GM18520 (cell line): ENCODE measurements around the gene SACS.
"Not testable (repeated sequence)": the region's sequence is repeated elsewhere in the genome, so short reads cannot be mapped to it uniquely, and the experiment has no call there.

Source experiments
- ATAC-seq: cut with Tn5 transposase; IDR thresholded peaks from one replicate; pipeline ENCODE4 v1.9.1; 2021; ENCODE audit not compliant: unreplicated experiment

SACS gene

GRCh38 chr13:23411706-23412105 lies 21.8 kb downstream of the SACS start:
- ATAC-seq = no peak

DNA sequence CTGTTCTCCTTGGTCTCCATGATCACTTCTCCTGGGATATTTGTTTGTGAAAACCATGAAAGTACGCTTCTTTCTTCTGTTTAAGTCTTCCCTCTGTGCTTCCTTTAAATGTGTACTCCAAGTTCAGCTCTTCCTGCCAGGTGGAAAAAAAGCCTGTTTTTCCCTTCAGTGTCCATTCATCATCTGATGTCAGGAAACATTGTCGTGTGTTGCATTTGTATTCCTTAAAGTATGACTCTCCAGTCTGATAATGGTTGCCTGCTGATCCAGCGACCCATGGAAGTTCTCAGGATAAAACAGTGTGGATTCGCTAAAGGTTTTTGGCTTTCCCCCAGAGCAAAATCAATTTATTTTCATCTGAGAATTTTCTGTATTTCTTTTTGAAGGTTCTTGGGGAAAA lies 22.3 kb downstream of the SACS start:
- ATAC-seq = no peak

- ATAC-seq = no peak
Observed at GRCh38 chr13:23408026-23408425, 25.5 kb downstream of the SACS start.

DNA sequence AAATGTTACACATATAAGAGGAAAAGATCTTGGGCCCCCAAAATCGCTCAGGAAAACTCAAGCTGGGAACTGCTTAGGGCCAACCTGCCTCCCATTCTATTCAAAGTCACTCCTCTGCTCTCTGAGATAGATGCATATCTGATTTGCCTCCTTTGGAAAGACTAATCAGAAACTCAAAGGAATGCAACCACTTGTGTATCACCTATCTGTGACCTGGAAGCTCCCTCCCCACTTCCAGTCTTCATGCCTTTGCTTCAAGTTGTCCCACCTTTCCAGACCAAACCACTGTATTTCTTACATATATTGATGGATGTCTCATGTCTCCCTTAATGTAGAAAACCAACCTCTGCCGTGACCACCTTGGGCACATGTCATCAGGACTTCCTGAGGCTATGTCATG lies 32.3 kb downstream of the SACS start:
- ATAC-seq = not testable (repeated sequence)

DNA sequence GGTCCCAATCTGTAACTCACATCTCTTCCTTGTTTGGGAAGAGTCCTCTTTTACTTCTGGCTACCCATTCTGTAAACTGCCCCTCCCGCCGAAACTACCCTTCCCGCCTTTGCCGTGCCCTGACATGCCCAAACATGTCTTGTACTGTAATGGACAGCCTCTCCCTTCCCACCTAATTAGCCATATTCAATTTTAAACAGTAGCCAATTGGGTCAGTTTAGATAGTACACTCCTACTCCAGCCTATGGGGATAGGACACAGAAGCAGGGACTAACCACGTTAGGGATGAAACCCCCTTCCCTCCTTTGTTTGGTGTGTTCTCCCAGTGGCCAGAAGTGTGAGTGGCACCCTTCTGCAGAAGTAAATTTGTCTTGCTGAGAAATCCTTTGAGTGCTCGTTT lies 34.2 kb downstream of the SACS start:
- ATAC-seq = no peak

- ATAC-seq = no peak
Observed at GRCh38 chr13:23394821-23395220, 38.7 kb downstream of the SACS start.

- no peak for ATAC-seq
Observed at GRCh38 chr13:23392925-23393645, 40.4 kb downstream of the SACS start.

DNA sequence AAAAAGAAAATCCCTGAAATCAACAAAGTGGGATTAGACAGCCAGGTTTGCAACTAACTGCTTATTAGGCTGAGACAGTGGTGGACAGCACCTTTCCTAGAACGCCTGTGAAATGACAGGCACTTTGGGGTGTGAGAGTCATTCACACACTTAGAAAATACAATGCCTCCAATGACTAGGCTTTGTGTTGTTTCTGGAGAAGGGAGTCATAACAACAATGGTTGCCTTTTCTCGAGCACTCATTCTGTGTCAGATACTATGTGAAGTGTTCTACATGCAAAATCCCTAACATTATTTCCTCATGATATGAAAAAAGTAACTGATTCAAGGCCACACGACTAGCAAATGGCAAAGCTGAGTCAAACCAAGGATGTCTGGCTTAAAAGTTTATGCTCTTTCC lies 41.2 kb downstream of the SACS start:
- no peak for ATAC-seq

GRCh38 chr13:23391752-23392151 lies 41.8 kb downstream of the SACS start:
- ATAC-seq = no peak

DNA sequence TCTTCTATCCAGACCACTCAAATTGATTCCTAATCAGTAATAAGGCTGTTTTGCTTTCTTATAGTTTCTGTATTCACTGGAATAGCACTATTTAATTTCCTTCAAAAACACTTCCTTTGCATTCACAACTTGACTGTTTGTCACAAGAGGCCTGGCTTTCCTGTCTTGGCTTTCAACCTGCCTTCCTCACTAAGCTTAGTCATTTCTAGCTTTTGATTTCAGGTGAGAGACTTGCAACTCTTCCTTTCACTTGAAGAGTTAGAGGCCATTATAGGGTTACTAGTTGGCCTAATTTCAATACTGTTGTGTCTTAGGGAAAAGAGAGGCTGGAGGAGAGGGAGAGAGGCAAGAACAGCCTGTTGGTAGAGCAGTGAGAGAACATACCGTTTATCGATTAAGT lies 47.0 kb downstream of the SACS start:
- no peak for ATAC-seq

GRCh38 chr13:23385931-23386330 lies 47.6 kb downstream of the SACS start:
- ATAC-seq = no peak

GRCh38 chr13:23384111-23384510 lies 49.4 kb downstream of the SACS start:
- peak; percentile 96 for ATAC-seq

DNA sequence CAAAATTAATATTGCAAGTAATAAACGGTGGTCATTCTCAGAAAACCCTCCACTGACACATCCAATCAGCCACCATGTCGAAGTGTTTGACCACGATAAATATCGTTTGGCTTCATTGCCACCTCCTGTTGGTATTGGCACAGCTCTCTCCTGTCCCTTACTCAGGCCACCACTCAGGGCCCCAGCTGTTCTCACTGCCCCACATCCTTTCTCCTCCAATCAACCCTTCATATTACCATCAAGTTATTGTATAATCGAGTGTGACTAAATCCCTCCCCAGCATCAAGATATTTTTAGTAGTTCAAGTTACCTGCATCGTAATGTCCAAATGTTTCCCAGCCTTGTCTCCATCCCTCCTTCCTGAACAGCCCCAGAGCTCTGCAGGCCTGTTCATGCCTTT lies 50.4 kb downstream of the SACS start:
- no peak for ATAC-seq

GRCh38 chr13:23381866-23382265 lies 51.6 kb downstream of the SACS start:
- ATAC-seq = no peak

DNA sequence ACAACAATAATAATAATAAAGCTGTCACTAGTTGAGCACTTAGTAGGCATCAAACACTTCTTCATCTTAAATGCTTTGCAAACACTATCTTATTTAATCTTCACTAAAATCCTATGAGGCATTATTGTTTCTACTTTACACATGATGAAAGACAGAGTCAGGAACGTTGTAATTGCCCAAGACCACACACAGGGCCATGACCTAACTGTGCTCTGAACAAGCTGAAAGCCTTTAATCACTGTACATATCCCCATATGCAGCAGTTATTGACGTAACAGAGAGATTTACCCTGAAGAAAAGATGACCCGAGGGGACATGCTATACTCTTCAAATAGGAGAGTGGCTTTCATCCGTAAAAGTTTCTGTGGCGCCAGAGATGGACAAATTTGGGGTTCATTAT lies 53.0 kb downstream of the SACS start:
- ATAC-seq = no peak

- no peak for ATAC-seq
Observed at GRCh38 chr13:23377983-23378632, 55.4 kb downstream of the SACS start.

GRCh38 chr13:23377579-23377978 lies 55.9 kb downstream of the SACS start:
- no peak for ATAC-seq

GRCh38 chr13:23375001-23375971 lies 58.2 kb downstream of the SACS start:
- peak; percentile 69 for ATAC-seq

DNA sequence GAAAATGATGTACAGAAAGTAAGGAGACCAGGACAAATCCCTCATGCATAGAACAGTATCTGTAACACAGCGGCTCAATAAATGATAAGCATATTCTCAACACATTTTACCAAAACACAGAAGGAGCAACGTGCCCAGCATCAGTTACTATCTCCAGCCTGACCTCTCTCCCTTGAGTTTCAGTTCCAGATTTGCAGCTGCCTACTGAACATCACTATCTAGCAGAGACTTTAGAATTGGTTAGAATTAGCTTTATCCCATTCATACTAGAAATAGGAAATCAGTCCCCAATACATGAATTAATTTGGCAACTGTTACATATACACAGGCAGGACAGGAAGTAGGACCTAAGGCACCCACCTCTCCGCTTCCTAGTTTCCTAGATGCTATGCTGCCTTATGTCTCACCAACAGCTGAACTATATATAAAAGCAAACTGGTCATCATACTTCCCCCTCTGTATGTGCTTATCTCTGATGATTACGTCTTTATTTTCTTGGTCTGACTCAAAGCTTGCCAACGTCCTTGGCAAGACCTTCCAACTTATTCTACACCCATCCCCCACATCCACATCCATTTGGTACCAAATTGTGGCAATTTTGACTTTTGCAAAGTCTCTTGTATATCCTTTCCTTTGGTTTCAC lies 61.1 kb downstream of the SACS start:
- ATAC-seq = no peak

DNA sequence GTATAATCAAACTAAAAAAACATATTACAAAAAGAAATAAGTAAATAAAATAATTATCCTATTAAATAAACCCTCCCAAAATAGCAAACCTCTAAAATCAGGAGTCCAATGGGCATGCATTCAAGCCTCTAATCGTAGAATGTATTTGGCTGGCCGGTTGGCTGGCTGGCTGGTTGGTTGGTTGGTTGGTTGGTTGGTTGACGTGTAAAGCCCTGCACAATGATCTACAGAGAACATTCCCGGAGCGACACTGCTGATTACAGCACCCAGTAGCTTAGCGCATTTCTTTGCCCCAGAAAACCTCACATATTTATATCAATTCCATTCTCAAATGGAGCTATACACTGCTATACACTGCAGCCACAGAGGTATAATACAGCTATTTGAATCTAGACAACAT lies 65.6 kb downstream of the SACS start:
- ATAC-seq = no peak

- ATAC-seq = no peak
Observed at GRCh38 chr13:23365652-23366051, 67.8 kb downstream of the SACS start.
